Skeletal muscle satellite cell (primary cell): ENCODE measurements around the gene SEC14L2.

Source experiments
- H3K27me3 ChIP-seq: 2 replicates; pipeline ENCODE4 v1.7.0; 2013; ENCODE audit warnings: low read length; ENCODE audit not compliant: control insufficient read depth, insufficient read depth
- H3K36me3 ChIP-seq: 2 replicates; pipeline ENCODE4 v1.7.0; 2013; ENCODE audit warnings: mild to moderate bottlenecking, control low read depth, low read length; ENCODE audit not compliant: insufficient read depth
- H3K4me1 ChIP-seq: 2 replicates; pipeline ENCODE4 v1.7.0; 2013; ENCODE audit warnings: low read length; ENCODE audit not compliant: control insufficient read depth, insufficient read depth
- H3K4me2 ChIP-seq: 2 replicates; pipeline ENCODE4 v1.7.0; 2013; ENCODE audit warnings: mild to moderate bottlenecking, low read length
- H3K4me3 ChIP-seq: 2 replicates; pipeline ENCODE4 v1.7.0; 2013; ENCODE audit warnings: low read length
- H3K9ac ChIP-seq: 2 replicates; pipeline ENCODE4 v1.7.0; 2013; ENCODE audit warnings: mild to moderate bottlenecking, low read depth, low read length, moderate library complexity
- H3K9me3 ChIP-seq: replicated peaks from 2 replicates; pipeline ENCODE4 v1.7.0; 2013; ENCODE audit warnings: mild to moderate bottlenecking, control low read depth, low read length

Gene SEC14L2

GRCh38 chr22:30381264-30381663 lies 15.6 kb upstream of the SEC14L2 start:
- Histone ChIP-seq H3K36me3 (peaks cover 49% of the 10 kb centered on the region), H3K27me3 (no peaks in the 10 kb centered on the region), H3K4me1 (peaks cover 5% of the 10 kb centered on the region), H3K4me2 (no peak overlapping the region), H3K9ac (no peak overlapping the region), H3K4me3 (no peak overlapping the region), H3K9me3 (no peaks in the 10 kb centered on the region)

DNA sequence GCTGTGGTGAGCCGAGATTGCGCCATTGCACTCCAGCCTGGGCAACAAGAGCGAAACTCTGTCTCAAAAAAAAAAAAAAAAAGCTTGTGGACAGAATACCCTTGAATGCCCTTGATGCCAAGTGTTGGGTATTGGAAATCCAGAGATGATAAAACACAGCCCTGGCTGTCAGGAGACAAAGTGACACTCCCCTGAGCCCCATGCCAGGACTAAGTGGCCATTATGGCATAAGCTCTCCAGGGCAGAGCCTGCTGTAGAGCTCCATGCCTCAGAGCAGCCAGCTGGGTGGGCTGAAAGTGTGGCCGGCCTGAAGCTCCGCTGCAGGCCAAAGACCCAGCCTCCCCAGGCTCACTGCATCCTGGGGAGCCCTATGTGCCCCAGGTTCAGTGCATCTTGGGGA lies 14.5 kb upstream of the SEC14L2 start:
- H3K36me3 ChIP-seq = peaks cover 41% of the 10 kb centered on the region
- peaks cover 10% of the 10 kb centered on the region for H3K4me1 ChIP-seq
- no peaks in the 10 kb centered on the region for H3K9me3 ChIP-seq
- H3K4me2 ChIP-seq = no peak overlapping the region
- H3K4me3 ChIP-seq = no peak overlapping the region
- no peaks in the 10 kb centered on the region for H3K27me3 ChIP-seq
- H3K9ac ChIP-seq = no peak overlapping the region

DNA sequence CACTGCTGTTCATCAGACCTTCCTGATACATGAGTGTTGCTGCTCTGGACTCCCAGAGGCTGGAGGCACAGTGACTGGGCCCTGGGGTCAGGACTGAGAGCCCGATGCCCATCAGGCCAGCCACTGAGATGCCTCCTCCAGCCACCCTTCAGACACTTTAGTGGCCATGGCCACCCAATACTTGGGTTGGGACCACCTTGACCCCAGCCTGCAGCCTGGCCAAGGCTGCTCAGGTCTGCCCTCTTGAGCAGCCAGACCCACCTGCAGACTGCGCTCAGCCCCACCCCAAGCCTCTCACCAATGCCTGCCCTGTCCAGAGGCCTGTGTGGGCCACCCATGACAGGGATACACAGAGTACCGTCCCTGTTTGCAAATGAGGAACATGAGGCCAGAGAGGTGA lies 13.8 kb upstream of the SEC14L2 start:
- peaks cover 33% of the 10 kb centered on the region for H3K36me3 ChIP-seq
- H3K4me3 ChIP-seq = no peak overlapping the region
- H3K9me3 ChIP-seq = no peaks in the 10 kb centered on the region
- H3K4me1 ChIP-seq = peaks cover 13% of the 10 kb centered on the region
- H3K4me2 ChIP-seq = no peak overlapping the region
- no peak overlapping the region for H3K9ac ChIP-seq
- H3K27me3 ChIP-seq = no peaks in the 10 kb centered on the region

GRCh38 chr22:30385942-30386341 lies 10.9 kb upstream of the SEC14L2 start:
- no peaks in the 10 kb centered on the region for H3K27me3 ChIP-seq
- peak overlapping the region; percentile 96 for H3K4me2 ChIP-seq
- no peak overlapping the region for H3K4me3 ChIP-seq
- H3K9me3 ChIP-seq = no peaks in the 10 kb centered on the region
- peak overlapping the region; percentile 88 for H3K9ac ChIP-seq
- peaks cover 15% of the 10 kb centered on the region for H3K36me3 ChIP-seq
- H3K4me1 ChIP-seq = peaks cover 13% of the 10 kb centered on the region

DNA sequence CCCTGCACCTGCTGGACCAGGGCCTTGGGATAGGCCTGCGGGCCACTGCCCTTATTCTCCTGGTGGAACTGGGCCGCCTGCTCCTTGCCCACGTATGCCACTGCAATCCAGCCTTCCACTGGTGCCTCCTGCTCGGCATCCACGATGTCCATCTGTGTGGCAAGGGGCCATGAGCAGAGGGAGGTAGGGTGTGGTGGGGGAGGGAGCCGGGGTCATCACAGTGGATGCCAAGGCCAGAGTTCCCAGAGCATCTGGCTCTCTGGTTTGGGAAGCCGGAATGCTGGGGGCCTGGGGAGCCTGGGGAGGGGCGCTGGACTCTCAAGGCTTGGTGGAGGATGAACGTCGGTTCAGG lies 10.2 kb upstream of the SEC14L2 start:
- Histone ChIP-seq H3K36me3 (peaks cover 15% of the 10 kb centered on the region), H3K4me1 (peaks cover 18% of the 10 kb centered on the region), H3K27me3 (no peaks in the 10 kb centered on the region), H3K4me2 (peak overlapping the region; percentile 96), H3K9me3 (no peaks in the 10 kb centered on the region), H3K9ac (peak overlapping the region; percentile 88), H3K4me3 (peak overlapping the region; percentile 91)

DNA sequence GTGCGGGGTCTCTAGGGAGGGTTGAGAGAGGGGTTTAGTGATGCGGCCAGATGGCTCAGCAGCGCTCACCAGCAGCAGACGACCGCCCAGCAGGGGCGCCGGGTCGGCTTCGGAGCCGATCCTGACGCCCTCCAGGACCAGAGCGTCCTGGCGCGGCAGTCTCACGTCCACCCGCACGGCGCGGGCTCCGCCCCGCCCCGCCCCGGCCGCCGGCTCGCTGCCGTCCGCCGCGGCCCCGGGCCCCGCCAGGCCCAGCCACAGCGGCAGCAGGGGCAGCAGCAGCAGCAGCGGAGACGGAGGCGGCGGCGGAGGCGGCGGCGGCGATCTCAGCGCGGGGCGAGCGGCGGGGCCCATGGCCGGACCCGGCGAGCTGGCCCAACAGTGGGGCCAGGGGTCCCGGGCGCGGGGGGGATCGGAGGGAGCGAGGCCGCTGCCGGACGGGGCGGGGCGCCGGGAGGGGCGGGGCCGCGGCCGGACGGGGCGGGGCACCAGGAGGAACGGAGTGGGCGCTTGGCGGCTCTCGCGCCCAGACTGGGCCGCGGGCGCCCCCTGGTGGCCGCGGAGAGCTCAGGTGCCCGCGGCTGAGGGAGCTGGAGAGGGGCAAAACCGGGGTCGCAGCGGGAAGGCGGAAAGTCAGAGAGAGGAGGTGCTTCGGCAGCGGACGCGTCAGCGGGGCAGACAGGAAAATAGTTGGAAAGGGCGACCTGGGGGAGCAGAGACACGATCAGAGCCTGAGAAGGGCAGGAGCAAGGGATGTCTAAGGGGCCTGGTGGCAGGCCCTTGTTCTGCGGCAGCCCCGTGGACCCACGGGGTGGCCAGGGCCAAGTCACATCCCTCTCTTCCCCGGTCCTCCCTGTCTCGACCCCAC lies 9.6 kb upstream of the SEC14L2 start, which contains the start of gene RNF215:
Gene RNF215, minus strand, starts transcription at position 452 of the 868 bp plus-strand sequence. Its CDS starts 98 bp downstream, at position 354.
- Histone ChIP-seq H3K4me1 (peaks cover 21% of the 10 kb centered on the region), H3K27me3 (no peaks in the 10 kb centered on the region), H3K36me3 (peaks cover 15% of the 10 kb centered on the region), H3K4me3 (peak within 1 kb of the TSS; percentile 91), H3K9ac (peak within 1 kb of the TSS; percentile 88), H3K4me2 (peak within 1 kb of the TSS; percentile 98), H3K9me3 (no peaks in the 10 kb centered on the region)

GRCh38 chr22:30390974-30391691 lies 5.7 kb upstream of the SEC14L2 start:
- H3K4me3 ChIP-seq = no peak overlapping the region

DNA sequence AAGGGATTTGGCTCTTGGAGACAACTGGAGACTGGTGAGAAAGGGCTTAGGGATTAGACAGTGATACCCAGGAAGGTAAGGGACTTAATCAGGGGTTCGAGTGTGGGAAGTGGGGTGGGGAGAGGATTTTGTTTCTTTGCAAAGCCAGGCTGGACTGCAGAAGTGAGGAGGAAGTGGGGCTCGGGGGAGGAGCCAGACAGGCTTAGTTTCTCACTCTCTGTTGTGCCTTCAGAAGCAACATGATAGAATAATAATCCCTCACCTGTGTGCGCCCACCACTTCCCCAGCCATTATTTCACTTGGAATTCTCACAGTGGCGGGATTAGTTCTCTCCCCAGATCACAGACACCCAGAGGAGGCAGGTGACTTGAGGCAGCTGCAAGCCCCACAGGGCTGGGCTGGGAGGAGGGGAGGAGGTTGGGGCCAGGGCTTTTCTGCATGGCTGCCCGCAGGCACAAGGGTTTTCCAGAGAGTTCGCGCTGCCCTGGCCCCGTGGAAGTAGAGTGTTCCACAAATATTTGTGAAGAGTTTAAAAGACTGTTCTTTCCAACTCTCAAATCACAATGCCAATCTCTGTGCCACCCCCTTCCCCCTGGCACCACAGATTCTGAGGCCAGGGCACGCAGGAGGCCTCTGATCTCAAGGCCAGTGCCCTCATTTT lies 4.0 kb upstream of the SEC14L2 start:
- Histone ChIP-seq H3K9me3 (no peaks in the 10 kb centered on the region), H3K27me3 (no peaks in the 10 kb centered on the region), H3K9ac (no peak overlapping the region), H3K36me3 (no peaks in the 10 kb centered on the region), H3K4me1 (peaks cover 11% of the 10 kb centered on the region), H3K4me3 (no peak overlapping the region), H3K4me2 (no peak overlapping the region)

More at GRCh38 chr22:30390974-30391691, 5.7 kb upstream of the SEC14L2 start:
- Histone ChIP-seq H3K4me1 (peaks cover 17% of the 10 kb centered on the region), H3K4me2 (no peak overlapping the region), H3K9me3 (no peaks in the 10 kb centered on the region), H3K36me3 (no peaks in the 10 kb centered on the region), H3K9ac (no peak overlapping the region), H3K27me3 (no peaks in the 10 kb centered on the region)

- no peak overlapping the region for H3K4me3 ChIP-seq
- no peaks in the 10 kb centered on the region for H3K27me3 ChIP-seq
- no peaks in the 10 kb centered on the region for H3K9me3 ChIP-seq
- H3K36me3 ChIP-seq = no peaks in the 10 kb centered on the region
- no peak overlapping the region for H3K9ac ChIP-seq
- H3K4me2 ChIP-seq = no peak overlapping the region
- H3K4me1 ChIP-seq = peaks cover 13% of the 10 kb centered on the region
Measured at GRCh38 chr22:30393322-30393680, 3.5 kb upstream of the SEC14L2 start.

- Histone ChIP-seq H3K4me3 (no peak overlapping the region), H3K9ac (no peak overlapping the region), H3K27me3 (no peaks in the 10 kb centered on the region), H3K9me3 (no peaks in the 10 kb centered on the region), H3K36me3 (no peaks in the 10 kb centered on the region), H3K4me1 (peaks cover 19% of the 10 kb centered on the region), H3K4me2 (no peak overlapping the region)
Measured at GRCh38 chr22:30393885-30394284, 2.9 kb upstream of the SEC14L2 start.
